LNCaP clone FGC (cell line): ENCODE measurements around the gene RUVBL2.
"Not testable (repeated sequence)": the region's sequence is repeated elsewhere in the genome, so short reads cannot be mapped to it uniquely, and the experiment has no call there.

Source experiments
- DNase-seq: peaks from one replicate; pipeline ENCODE4 v3.0.0-alpha.2; 2011; ENCODE audit warnings: low read depth
- H3K4me3 ChIP-seq: 2 replicates; pipeline ENCODE4 v1.5.1; 2011; ENCODE audit warnings: mild to moderate bottlenecking, low read depth, low read length, control low read depth
- CTCF ChIP-seq: IDR thresholded peaks from 2 replicates; pipeline ENCODE4 v1.5.1; 2012; ENCODE audit warnings: mild to moderate bottlenecking; ENCODE audit not compliant: control insufficient read depth, insufficient read depth; ENCODE audit errors: extremely low read depth

The RUVBL2 gene

DNA sequence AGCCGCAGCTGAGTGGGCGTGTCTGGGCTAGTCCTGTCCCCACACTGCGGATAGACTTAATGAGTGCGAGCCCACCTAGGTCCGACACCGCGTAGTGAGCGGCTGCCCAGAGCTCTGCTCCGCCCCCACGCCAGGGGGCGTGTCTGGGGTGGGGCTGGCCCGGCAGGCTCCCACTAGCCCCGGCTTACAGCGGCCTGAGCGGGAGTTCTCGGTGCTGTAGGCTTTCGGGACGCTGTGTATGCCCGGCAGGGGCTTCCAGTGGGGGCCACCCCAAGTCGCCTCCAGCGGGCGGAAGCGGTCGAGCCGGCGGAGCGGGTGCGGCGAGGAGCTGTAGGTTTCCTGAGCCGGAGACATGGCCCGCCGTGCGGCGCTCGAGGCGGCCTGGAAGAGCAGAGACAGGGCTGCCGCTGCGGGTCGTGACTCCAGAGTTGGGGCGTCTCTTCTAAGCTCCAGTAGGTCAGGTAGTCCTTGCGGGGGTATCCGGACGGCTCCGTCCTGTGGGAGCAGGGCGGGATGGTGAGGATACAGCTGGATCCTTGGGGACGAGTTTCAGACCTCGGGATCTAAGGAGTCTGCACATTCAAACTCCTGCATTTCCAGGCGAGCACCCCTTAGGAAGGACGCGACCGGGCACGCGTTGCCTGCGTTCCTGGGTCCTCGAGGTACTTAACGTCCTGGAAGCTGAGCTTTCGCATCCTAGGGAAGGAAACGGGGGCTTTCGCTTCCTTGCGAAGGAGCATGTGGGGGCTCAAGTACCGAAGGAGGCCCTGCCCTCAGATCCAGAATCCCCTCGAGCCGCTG, 62.6 kb downstream of the RUVBL2 start:
- H3K4me3 ChIP-seq = peak overlapping the region; percentile 47
- DNase-seq = no peak

GRCh38 chr19:49056902-49057596, 63.4 kb downstream of the RUVBL2 start:
- DNase-seq, H3K4me3 ChIP-seq: not testable (repeated sequence)

More for the DNA sequence above, 62.6 kb downstream of the RUVBL2 start:
- no peak for TF ChIP-seq CTCF

DNA sequence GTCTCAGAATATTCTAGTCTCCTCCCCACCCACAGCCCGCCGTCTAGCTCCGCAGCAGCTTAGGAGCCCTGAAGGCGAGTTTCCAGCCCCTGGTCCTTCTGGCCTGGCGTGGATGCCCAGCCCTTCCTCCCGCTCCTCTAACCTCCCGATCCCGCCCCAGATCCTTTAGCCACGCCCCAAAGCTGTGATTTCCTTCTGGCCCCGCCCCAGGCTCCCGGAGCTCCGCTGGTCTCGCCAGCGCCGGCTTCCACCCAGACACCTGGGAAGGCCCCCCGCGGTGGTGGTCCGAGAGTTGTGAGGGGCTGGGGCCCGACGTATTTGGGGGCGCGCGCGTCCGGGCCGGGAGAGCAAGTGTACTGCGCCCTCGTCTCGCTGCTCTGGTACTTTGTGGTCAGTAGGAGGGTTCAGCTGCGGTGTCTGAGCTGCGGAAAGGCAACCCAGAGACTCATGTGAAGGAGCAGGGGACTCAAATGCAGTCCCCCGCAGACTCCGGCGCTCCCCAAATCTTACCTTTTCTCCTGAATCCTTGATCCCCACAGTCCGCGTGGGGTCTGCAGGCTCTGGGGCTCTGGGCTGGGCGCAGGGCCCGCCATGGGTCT, 64.0 kb downstream of the RUVBL2 start, which contains the start of gene CGB7:
TSS of gene CGB7 (minus strand) at position 114 of the 599 bp plus-strand sequence. CDS start 2,374 bp downstream, outside the sequence.
- no peak for TF ChIP-seq CTCF
- peak within 1 kb of the TSS; percentile 47 for H3K4me3 ChIP-seq
- DNase-seq = no peak

- no peak for TF ChIP-seq CTCF
- DNase-seq = no peak
- H3K4me3 ChIP-seq = no peak overlapping the region
Observed at GRCh38 chr19:49058562-49058961, 64.9 kb downstream of the RUVBL2 start.

- DNase-seq = no peak
- no peak overlapping the region for H3K4me3 ChIP-seq
- no peak for TF ChIP-seq CTCF
Observed at GRCh38 chr19:49059053-49059452, 65.4 kb downstream of the RUVBL2 start.

DNA sequence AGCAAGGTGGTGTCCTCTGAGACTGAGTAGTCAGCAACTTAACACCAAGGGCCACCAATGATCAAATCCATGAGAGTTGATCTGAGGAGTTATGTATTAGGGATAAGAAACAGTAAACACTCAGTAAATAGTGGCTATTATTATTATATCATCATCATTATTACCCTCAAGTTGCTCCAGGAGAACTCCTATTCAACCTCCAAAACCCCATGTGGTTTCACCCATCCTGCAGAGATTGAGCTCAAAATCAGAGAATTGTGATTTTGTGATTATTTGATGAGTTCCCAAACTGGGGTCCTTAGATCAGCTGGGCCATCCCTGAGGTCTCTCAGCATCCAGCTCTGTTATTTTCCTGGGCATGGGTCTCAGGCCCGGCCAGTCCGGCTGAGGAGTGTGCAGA, 67.3 kb downstream of the RUVBL2 start:
- no peak overlapping the region for H3K4me3 ChIP-seq
- no peak for TF ChIP-seq CTCF
- DNase-seq = no peak

GRCh38 chr19:49061445-49061844, 67.8 kb downstream of the RUVBL2 start:
- no peak overlapping the region for H3K4me3 ChIP-seq
- no peak for DNase-seq
- TF ChIP-seq CTCF = no peak
